Stomach (tissue), 4 donors: ENCODE data around the gene CHRNA7.
"Not testable (repeated sequence)": the region's sequence is repeated elsewhere in the genome, so short reads cannot be mapped to it uniquely, and the experiment has no call there.

Experiments used
- EP300 ChIP-seq: sonication (generic); formaldehyde crosslinking; IDR thresholded peaks from one replicate; pipeline ENCODE4 v1.6.1; 2017; ENCODE audit warnings: antibody characterized with exemption
- POLR2A ChIP-seq, 4 donors: fragments of 450-650 bp; IDR thresholded peaks; one replicate each; pipeline ENCODE4 v1.6.1; 2016; ENCODE audit warnings: antibody characterized with exemption in 4 of 4, control low read depth in 2 of 4, mild to moderate bottlenecking in 1 of 4, moderate library complexity in 1 of 4
- POLR2AphosphoS5 ChIP-seq, 3 donors: sonication (generic); formaldehyde crosslinking; IDR thresholded peaks; one replicate each; pipeline ENCODE4 v1.6.1; 2016; ENCODE audit warnings: antibody characterized with exemption in 3 of 3
- TF ChIP-seq, protein P1 (sequence below), 7 experiments: fragments of 450-650 bp in 4 of 7; fragments of 200-600 bp in 3 of 7; sonication (generic) in 3 of 7; IDR thresholded peaks; one replicate each; pipeline ENCODE4 v1.5.1; 2016 to 2019; ENCODE audit warnings: antibody characterized with exemption in 7 of 7, control low read depth in 2 of 7, mild to moderate bottlenecking in 1 of 7

DNA sequence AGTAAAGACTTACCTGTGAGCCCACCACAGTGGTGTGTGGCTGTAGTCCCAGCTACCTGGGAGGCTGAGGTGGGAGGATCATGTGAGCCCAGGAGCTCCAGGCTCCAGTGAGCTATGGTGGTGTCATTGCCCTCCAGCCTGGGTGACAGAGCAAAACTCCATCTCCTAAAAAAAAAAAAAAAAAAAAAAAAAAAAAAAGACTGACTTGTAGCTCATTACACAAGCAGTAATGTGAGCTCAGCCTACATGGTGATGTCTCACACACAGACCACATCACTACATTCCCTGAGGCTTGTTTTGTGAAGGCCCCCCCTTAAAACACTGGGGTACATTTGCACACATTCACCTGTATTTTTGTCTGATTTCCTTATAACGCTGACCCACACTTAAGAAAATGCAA lies 134.4 kb downstream of the CHRNA7 start:
- TF ChIP-seq POLR2A (IDR thresholded peaks at IDR 0.05); EP300; POLR2AphosphoS5 (IDR thresholded peaks at IDR 0.05): not testable (repeated sequence)
- TF ChIP-seq, protein P1, sequence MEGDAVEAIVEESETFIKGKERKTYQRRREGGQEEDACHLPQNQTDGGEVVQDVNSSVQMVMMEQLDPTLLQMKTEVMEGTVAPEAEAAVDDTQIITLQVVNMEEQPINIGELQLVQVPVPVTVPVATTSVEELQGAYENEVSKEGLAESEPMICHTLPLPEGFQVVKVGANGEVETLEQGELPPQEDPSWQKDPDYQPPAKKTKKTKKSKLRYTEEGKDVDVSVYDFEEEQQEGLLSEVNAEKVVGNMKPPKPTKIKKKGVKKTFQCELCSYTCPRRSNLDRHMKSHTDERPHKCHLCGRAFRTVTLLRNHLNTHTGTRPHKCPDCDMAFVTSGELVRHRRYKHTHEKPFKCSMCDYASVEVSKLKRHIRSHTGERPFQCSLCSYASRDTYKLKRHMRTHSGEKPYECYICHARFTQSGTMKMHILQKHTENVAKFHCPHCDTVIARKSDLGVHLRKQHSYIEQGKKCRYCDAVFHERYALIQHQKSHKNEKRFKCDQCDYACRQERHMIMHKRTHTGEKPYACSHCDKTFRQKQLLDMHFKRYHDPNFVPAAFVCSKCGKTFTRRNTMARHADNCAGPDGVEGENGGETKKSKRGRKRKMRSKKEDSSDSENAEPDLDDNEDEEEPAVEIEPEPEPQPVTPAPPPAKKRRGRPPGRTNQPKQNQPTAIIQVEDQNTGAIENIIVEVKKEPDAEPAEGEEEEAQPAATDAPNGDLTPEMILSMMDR (IDR thresholded peaks at IDR 0.05) = not testable (repeated sequence)
